K562 (cell line): Measurements from ENCODE around the gene MPZL1. TPM values are rescaled to one million over a fixed set of nuclear protein-coding genes. Genes with fewer than 3 reads are reported as not detected.
A peak's percentile ranks its signal among the peaks of the same experiment; 100 is the strongest.

ENCODE experiments used
- CBFA2T3 ChIP-seq: fragments of 450-650 bp; IDR thresholded peaks from 2 replicates; pipeline ENCODE4 v1.6.1; 2017
- FOXM1 ChIP-seq, 2 experiments: fragments of 450-650 bp in 1 of 2; sonication (generic) in 1 of 2; formaldehyde crosslinking in 1 of 2; IDR thresholded peaks; 2 replicates each; pipeline versions ENCODE4 v1.6.1 to v1.9.0; 2017 to 2022; ENCODE audit warnings: low read depth in 2 of 2, mild to moderate bottlenecking in 2 of 2, missing genetic modification reagents in 1 of 2, moderate library complexity in 1 of 2
- HNRNPK ChIP-seq: fragments of 200-400 bp; formaldehyde crosslinking; IDR thresholded peaks from one replicate; pipeline ENCODE4 v1.6.1; 2018; ENCODE audit warnings: mild to moderate bottlenecking, low read depth, low read length; ENCODE audit not compliant: poor library complexity, severe bottlenecking
- KAT7 ChIP-seq: sonication (generic); formaldehyde crosslinking; IDR thresholded peaks from 2 replicates; pipeline ENCODE4 v1.8.0; 2022; ENCODE audit warnings: missing genetic modification reagents, mild to moderate bottlenecking, borderline replicate concordance
- KDM1A ChIP-seq, 2 experiments: fragments of 450-650 bp; IDR thresholded peaks; 2 replicates each; pipeline ENCODE4 v1.6.1; 2016; ENCODE audit warnings: mild to moderate bottlenecking in 2 of 2
- LEF1 ChIP-seq: fragments of 450-650 bp; IDR thresholded peaks from 2 replicates; pipeline ENCODE4 v1.6.1; 2016; ENCODE audit warnings: mild to moderate bottlenecking
- MCM7 ChIP-seq, 2 experiments: fragments of 450-650 bp; IDR thresholded peaks; 2 replicates each; pipeline ENCODE4 v1.6.1; 2016 to 2018
- SRSF9 ChIP-seq: fragments of 200-400 bp; formaldehyde crosslinking; IDR thresholded peaks from 2 replicates; pipeline ENCODE4 v1.6.1; 2017; ENCODE audit warnings: low read depth, low read length, borderline replicate concordance
- TRIM24 ChIP-seq, 2 experiments: fragments of 450-650 bp; IDR thresholded peaks; 2 replicates each; pipeline ENCODE4 v1.6.1; 2016
- ZNF766 ChIP-seq: fragments of 200-800 bp; sonication (Bioruptor generic); conservative IDR thresholded peaks from 2 replicates; pipeline ENCODE4 v1.6.1; 2016; ENCODE audit warnings: missing genetic modification characterization, missing compliant biosample characterization
- ZNF77 ChIP-seq: fragments of 250-450 bp; sonication (Bioruptor Pico); IDR thresholded peaks from 2 replicates; pipeline ENCODE4 v1.5.0; 2020
- polyA plus RNA-seq, 8 experiments: library from polyadenylated mRNA; depleted of rRNA in 4 of 8; stranded (reverse) in 5 of 8; unstranded in 3 of 8; fragments of >200 nt; fragmentation: Nextera tagmentation in 2 of 8; fragmentation: Illumina TruSeq in 1 of 8; extraction: Ambion mirVana in 2 of 8; extraction: Trizol in 1 of 8; gene quantifications; 2 replicates each; pipeline versions ENCODE4 v1.2.1 to v1.2.3, GENCODE V29; 2011 to 2014; ENCODE audit warnings: inconsistent platforms in 1 of 8, missing spikeins in 1 of 8
- total RNA-seq, 7 experiments: library from RNA; depleted of rRNA in 6 of 7; stranded (reverse); fragments of >200 nt in 6 of 7; fragmentation: Illumina TruSeq in 2 of 7; extraction: Trizol in 2 of 7; gene quantifications; 2 replicates each; pipeline versions ENCODE4 v1.2.1 to v1.2.3, GENCODE V29; 2011 to 2021; ENCODE audit warnings: low replicate concordance in 1 of 7
- TF ChIP-seq, protein P1 (sequence below): fragments of 450-650 bp; formaldehyde crosslinking; IDR thresholded peaks from 2 replicates; pipeline ENCODE4 v1.4.0; 2020; ENCODE audit warnings: mild to moderate bottlenecking
- TF ChIP-seq, protein P2 (sequence below), 2 experiments: fragments of 450-650 bp; formaldehyde crosslinking in 1 of 2; IDR thresholded peaks; 2 replicates each; pipeline versions ENCODE4 v1.4.0 to v1.6.1; 2014 to 2020; ENCODE audit warnings: mild to moderate bottlenecking in 2 of 2, borderline replicate concordance in 1 of 2, low read depth in 1 of 2
- TF ChIP-seq, protein P3 (sequence below): IDR thresholded peaks from 2 replicates; pipeline ENCODE4 v1.6.1; 2012; ENCODE audit warnings: low read depth, low read length, improper control_type of control experiment, borderline replicate concordance
- TF ChIP-seq, protein P4 (sequence below): sonication (generic); formaldehyde crosslinking; IDR thresholded peaks from 2 replicates; pipeline ENCODE4 v1.8.1; 2022; ENCODE audit warnings: missing genetic modification reagents

MPZL1 gene
- total and polyA plus RNA-seq, 9 of the 15 experiments (the other 6 are each of a cell fraction or from before 2014, with no cell fraction given), result 14.5 to 153 (median 66.5) TPM

DNA sequence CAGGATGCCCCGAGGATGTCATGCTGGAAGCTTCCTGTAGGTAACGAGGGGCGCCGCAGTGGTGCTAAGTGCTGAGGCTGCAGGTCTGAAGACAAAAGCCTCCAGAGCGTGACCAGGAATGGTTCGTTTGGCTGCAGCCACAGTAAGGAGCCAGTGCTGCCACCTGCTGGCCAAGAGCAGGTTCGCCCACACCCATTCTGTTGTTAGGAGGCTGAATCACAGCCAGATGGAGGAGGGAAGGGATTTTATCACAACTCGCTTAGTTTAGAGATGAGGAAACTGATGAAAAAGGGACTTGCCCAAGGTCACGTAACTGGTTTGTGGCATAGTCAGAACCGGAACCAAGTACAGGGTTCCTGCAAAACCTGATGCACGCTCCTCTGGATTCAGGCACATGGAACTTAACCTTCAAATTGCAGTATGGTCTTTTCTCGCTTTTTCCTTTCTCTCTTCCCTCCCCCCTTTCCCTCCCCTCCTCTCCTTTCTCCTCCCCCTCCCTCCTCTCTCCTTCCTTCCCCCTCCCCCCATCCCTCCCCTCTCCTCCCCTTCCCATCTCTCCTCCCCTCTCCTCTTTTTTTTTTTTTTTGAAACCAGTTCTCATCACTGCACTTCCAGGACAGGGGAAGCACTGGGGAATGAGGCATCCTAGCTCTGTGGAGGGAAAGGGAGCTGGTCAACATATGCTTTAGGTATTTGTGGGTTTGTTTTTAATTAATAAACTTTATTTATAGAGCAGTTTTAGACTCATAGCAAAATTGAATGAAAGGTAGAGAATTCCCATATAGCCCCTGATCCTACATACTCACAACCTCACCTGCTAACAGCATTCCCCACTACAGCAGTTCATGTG lies 81.8 kb downstream of the MPZL1 start (continued):
- TF ChIP-seq, protein P1, sequence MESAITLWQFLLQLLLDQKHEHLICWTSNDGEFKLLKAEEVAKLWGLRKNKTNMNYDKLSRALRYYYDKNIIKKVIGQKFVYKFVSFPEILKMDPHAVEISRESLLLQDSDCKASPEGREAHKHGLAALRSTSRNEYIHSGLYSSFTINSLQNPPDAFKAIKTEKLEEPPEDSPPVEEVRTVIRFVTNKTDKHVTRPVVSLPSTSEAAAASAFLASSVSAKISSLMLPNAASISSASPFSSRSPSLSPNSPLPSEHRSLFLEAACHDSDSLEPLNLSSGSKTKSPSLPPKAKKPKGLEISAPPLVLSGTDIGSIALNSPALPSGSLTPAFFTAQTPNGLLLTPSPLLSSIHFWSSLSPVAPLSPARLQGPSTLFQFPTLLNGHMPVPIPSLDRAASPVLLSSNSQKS (CRISPR knock-in tag), result no peak
- TF ChIP-seq, protein P2, sequence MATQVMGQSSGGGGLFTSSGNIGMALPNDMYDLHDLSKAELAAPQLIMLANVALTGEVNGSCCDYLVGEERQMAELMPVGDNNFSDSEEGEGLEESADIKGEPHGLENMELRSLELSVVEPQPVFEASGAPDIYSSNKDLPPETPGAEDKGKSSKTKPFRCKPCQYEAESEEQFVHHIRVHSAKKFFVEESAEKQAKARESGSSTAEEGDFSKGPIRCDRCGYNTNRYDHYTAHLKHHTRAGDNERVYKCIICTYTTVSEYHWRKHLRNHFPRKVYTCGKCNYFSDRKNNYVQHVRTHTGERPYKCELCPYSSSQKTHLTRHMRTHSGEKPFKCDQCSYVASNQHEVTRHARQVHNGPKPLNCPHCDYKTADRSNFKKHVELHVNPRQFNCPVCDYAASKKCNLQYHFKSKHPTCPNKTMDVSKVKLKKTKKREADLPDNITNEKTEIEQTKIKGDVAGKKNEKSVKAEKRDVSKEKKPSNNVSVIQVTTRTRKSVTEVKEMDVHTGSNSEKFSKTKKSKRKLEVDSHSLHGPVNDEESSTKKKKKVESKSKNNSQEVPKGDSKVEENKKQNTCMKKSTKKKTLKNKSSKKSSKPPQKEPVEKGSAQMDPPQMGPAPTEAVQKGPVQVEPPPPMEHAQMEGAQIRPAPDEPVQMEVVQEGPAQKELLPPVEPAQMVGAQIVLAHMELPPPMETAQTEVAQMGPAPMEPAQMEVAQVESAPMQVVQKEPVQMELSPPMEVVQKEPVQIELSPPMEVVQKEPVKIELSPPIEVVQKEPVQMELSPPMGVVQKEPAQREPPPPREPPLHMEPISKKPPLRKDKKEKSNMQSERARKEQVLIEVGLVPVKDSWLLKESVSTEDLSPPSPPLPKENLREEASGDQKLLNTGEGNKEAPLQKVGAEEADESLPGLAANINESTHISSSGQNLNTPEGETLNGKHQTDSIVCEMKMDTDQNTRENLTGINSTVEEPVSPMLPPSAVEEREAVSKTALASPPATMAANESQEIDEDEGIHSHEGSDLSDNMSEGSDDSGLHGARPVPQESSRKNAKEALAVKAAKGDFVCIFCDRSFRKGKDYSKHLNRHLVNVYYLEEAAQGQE (IDR thresholded peaks at IDR 0.05; ENCODE audit: borderline replicate concordance), result peak; percentile 92
- TF ChIP-seq, protein P2 (CRISPR knock-in tag; IDR thresholded peaks at IDR 0.05; ENCODE audit: low read depth), result no peak
- no peak for TF ChIP-seq SRSF9
- TF ChIP-seq FOXM1 (IDR thresholded peaks at IDR 0.05; ENCODE audit: low read depth), result no peak
- no peak for TF ChIP-seq FOXM1 (CRISPR knock-in tag; IDR thresholded peaks at IDR 0.05; ENCODE audit: low read depth)
- no peak for TF ChIP-seq MCM7 (IDR thresholded peaks at IDR 0.05)
- TF ChIP-seq CBFA2T3, result 0 out of 2 replicates have a peak, but pooled peaks have one; percentile 16
- TF ChIP-seq KDM1A (IDR thresholded peaks at IDR 0.05), result peak; percentile 87 to 90
- TF ChIP-seq ZNF77, result no peak
- TF ChIP-seq KAT7 (CRISPR knock-in tag), result no peak
- peak; percentile 19; the same call in 1 of the 2 replicates for TF ChIP-seq LEF1
- TF ChIP-seq HNRNPK, result peak; percentile 95
- TF ChIP-seq ZNF766 (CRISPR knock-in tag), result no peak
- TF ChIP-seq, protein P3, sequence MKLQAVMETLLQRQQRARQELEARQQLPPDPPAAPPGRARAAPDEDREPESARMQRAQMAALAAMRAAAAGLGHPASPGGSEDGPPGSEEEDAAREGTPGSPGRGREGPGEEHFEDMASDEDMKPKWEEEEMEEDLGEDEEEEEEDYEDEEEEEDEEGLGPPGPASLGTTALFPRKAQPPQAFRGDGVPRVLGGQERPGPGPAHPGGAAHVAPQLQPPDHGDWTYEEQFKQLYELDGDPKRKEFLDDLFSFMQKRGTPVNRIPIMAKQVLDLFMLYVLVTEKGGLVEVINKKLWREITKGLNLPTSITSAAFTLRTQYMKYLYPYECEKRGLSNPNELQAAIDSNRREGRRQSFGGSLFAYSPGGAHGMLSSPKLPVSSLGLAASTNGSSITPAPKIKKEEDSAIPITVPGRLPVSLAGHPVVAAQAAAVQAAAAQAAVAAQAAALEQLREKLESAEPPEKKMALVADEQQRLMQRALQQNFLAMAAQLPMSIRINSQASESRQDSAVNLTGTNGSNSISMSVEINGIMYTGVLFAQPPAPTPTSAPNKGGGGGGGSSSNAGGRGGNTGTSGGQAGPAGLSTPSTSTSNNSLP, result no peak
- TF ChIP-seq, protein P4, sequence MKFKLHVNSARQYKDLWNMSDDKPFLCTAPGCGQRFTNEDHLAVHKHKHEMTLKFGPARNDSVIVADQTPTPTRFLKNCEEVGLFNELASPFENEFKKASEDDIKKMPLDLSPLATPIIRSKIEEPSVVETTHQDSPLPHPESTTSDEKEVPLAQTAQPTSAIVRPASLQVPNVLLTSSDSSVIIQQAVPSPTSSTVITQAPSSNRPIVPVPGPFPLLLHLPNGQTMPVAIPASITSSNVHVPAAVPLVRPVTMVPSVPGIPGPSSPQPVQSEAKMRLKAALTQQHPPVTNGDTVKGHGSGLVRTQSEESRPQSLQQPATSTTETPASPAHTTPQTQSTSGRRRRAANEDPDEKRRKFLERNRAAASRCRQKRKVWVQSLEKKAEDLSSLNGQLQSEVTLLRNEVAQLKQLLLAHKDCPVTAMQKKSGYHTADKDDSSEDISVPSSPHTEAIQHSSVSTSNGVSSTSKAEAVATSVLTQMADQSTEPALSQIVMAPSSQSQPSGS (CRISPR knock-in tag), result no peak
- peak; percentile 47 to 81; a peak in 2 of 4 replicates for TF ChIP-seq TRIM24 (IDR thresholded peaks at IDR 0.05)
